GM12878 (cell line): ENCODE data around the gene CCDC18. TPM values are rescaled to one million over a fixed set of nuclear protein-coding genes. Genes with fewer than 3 reads are reported as not detected.
"Not testable (repeated sequence)": the region's sequence is repeated elsewhere in the genome, so short reads cannot be mapped to it uniquely, and the experiment has no call there.

Source experiments
- ATAC-seq: fragments of 200-7000 bp; cut with Tn5 transposase; 3 replicates; pipeline ENCODE4 v1.9.1; 2020; ENCODE audit warnings: mild to moderate bottlenecking, moderate library complexity
- BruUV-seq: library from RNA; stranded (reverse); fragments of 400-500 nt; replicated peaks from 2 replicates; lab custom pipeline; 2021; lab: Mats Ljungman, UMichigan
- CTCF ChIA-PET: fragments of 300-600 bp; sonication (Branson Sonifier 250); formaldehyde crosslinking; extraction: SDS; loops from one replicate; lab custom pipeline; 2021; ENCODE audit warnings: inconsistent platforms; lab: Yijun Ruan, JAX
- POLR2A ChIA-PET: fragments of 350-600 bp; formaldehyde crosslinking; extraction: SDS; loops from one replicate; lab custom pipeline; 2021; ENCODE audit warnings: inconsistent platforms; lab: Charles Lee
- RAD21 ChIA-PET: fragments of 300-600 bp; sonication (Branson Sonifier 250); formaldehyde crosslinking; loops from one replicate; lab custom pipeline; 2023; ENCODE audit warnings: antibody characterized with exemption; ENCODE audit not compliant: unreplicated experiment; lab: Charles Lee
- SMC1A ChIA-PET: fragments of 300-600 bp; sonication (Branson Sonifier 250); formaldehyde crosslinking; loops from one replicate; lab custom pipeline; 2023; ENCODE audit not compliant: unreplicated experiment, uncharacterized antibody; lab: Charles Lee
- DNase-seq: peaks from one replicate; pipeline ENCODE4 v3.0.0-alpha.2; 2011; ENCODE audit warnings: low read depth, low spot score
- FAIRE-seq: peaks from 3 replicates; lab custom pipeline; 2011; peaks lifted over from hg19 to GRCh38; lab: Jason Lieb, UNC
- H2AFZ ChIP-seq: 2 replicates; pipeline ENCODE4 v1.6.0; 2011; ENCODE audit warnings: low read depth, low read length, control low read depth; ENCODE audit not compliant: control insufficient read depth
- H3K27ac ChIP-seq: 2 replicates; pipeline ENCODE4 v1.5.1; 2011; ENCODE audit warnings: control low read depth; ENCODE audit not compliant: control insufficient read depth, insufficient read depth
- H3K27me3 ChIP-seq, 2 experiments: replicated peaks in 1 of 2; 2 replicates each; pipeline versions ENCODE4 v1.6.0 to v1.6.1; 2011; ENCODE audit warnings: low read length in 1 of 2; ENCODE audit not compliant: control insufficient read depth in 2 of 2, insufficient read depth in 2 of 2
- H3K36me3 ChIP-seq, 2 experiments: 2 replicates each; pipeline ENCODE4 v1.5.1; 2011; ENCODE audit warnings: low read length in 1 of 2; ENCODE audit not compliant: control insufficient read depth in 2 of 2, insufficient read depth in 2 of 2
- H3K4me1 ChIP-seq: 2 replicates; pipeline ENCODE4 v1.6.1; 2011; ENCODE audit warnings: mild to moderate bottlenecking, low read length, moderate library complexity, mixed read lengths; ENCODE audit not compliant: control insufficient read depth, insufficient read depth
- H3K4me2 ChIP-seq: 2 replicates; pipeline ENCODE4 v1.6.0; 2011; ENCODE audit warnings: control low read depth; ENCODE audit not compliant: control insufficient read depth, insufficient read depth
- H3K4me3 ChIP-seq: fragments of 200-600 bp; sonication (generic); 2 replicates; pipeline ENCODE4 v1.5.1; 2016
- H3K79me2 ChIP-seq: 2 replicates; pipeline ENCODE4 v1.6.0; 2011; ENCODE audit warnings: low read length; ENCODE audit not compliant: control insufficient read depth, insufficient read depth
- H3K9ac ChIP-seq: 2 replicates; pipeline ENCODE4 v1.8.0; 2011; ENCODE audit warnings: low read length, control low read depth, mixed read lengths; ENCODE audit not compliant: control insufficient read depth, insufficient read depth
- H3K9me3 ChIP-seq: replicated peaks from 3 replicates; pipeline ENCODE4 v1.5.1; 2011; ENCODE audit warnings: mild to moderate bottlenecking, low read length; ENCODE audit not compliant: control insufficient read depth, insufficient read depth
- H4K20me1 ChIP-seq: 2 replicates; pipeline ENCODE4 v1.6.0; 2011; ENCODE audit not compliant: control insufficient read depth, insufficient read depth
- ETV6 ChIP-seq, 2 experiments: fragments of 450-650 bp in 1 of 2; IDR thresholded peaks in 1 of 2; conservative IDR thresholded peaks in 1 of 2; 2 replicates each; pipeline ENCODE4 v1.6.1; 2014; ENCODE audit warnings: antibody characterized with exemption in 1 of 2, borderline replicate concordance in 1 of 2, low read depth in 1 of 2, mild to moderate bottlenecking in 1 of 2, moderate library complexity in 1 of 2
- GABPA ChIP-seq: IDR thresholded peaks from 2 replicates; pipeline ENCODE4 v1.6.1; 2014; ENCODE audit warnings: antibody characterized with exemption, low read depth, mild to moderate bottlenecking, inconsistent platforms
- JUNB ChIP-seq: IDR thresholded peaks from 2 replicates; pipeline ENCODE4 v1.6.1; 2016; ENCODE audit warnings: antibody characterized with exemption, mild to moderate bottlenecking
- POU2F2 ChIP-seq: IDR thresholded peaks from 3 replicates; pipeline ENCODE4 v1.6.1; 2011; ENCODE audit warnings: low read depth, mild to moderate bottlenecking, low read length, borderline replicate concordance
- TBL1XR1 ChIP-seq: IDR thresholded peaks from 2 replicates; pipeline ENCODE4 v1.6.1; 2012; ENCODE audit warnings: low read depth, low read length, improper control_type of control experiment
- WGBS: methylation state at CpG from one replicate; pipeline ENCODE4 v1.1.6; 2016; ENCODE audit warnings: low lambda C conversion rate; ENCODE audit not compliant: insufficient replicate concordance, insufficient coverage; ENCODE audit errors: missing lambda C conversion rate; 5-methylcytosine and 5-hydroxymethylcytosine counted together
- in situ Hi-C: fragments of 300-500 bp; cut with MboI; formaldehyde crosslinking; loops from 9 replicates; pipeline ENCODE4 v1.14.3; 2018; ENCODE audit warnings: mixed read lengths
- intact Hi-C: fragments of 100-400 bp; cut with micrococcal nuclease; formaldehyde crosslinking; loops from one replicate; pipeline ENCODE4 v1.14.2; 2022; ENCODE audit not compliant: unreplicated experiment
- polyA plus RNA-seq, 11 experiments: library from polyadenylated mRNA; depleted of rRNA in 4 of 11; unstranded in 6 of 11; stranded (reverse) in 5 of 11; fragments of >200 nt; fragmentation: Nextera tagmentation in 4 of 11; fragmentation: Illumina TruSeq in 1 of 11; extraction: Ambion mirVana in 4 of 11; extraction: Trizol in 1 of 11; gene quantifications; 1 replicate in 1 of 11; 2 replicates in 10 of 11; pipeline versions ENCODE4 v1.2.1 to v1.2.3, GENCODE V29; 2011 to 2016; ENCODE audit warnings: inconsistent platforms in 2 of 11, missing spikeins in 2 of 11, low read depth in 1 of 11
- total RNA-seq, 4 experiments: library from RNA; depleted of rRNA in 3 of 4; stranded (reverse); fragments of >200 nt in 3 of 4; fragmentation: Illumina TruSeq in 1 of 4; extraction: Trizol in 1 of 4; gene quantifications; 2 replicates each; pipeline versions ENCODE4 v1.2.1 to v1.2.3, GENCODE V29; 2013 to 2021
- TF ChIP-seq, protein P1 (sequence below): IDR thresholded peaks from 2 replicates; pipeline ENCODE4 v1.6.1; 2012; ENCODE audit warnings: low read depth, low read length, improper control_type of control experiment
- TF ChIP-seq, protein P2 (sequence below): fragments of 450-650 bp; IDR thresholded peaks from 2 replicates; pipeline ENCODE4 v1.6.1; 2016; ENCODE audit warnings: mild to moderate bottlenecking, moderate library complexity, borderline replicate concordance

The CCDC18 gene
- total and polyA plus RNA-seq, 10 of the 15 experiments (the other 5 are each of a cell fraction or from before 2014, with no cell fraction given), result 15.6 to 34.9 (median 19.5) TPM

DNA sequence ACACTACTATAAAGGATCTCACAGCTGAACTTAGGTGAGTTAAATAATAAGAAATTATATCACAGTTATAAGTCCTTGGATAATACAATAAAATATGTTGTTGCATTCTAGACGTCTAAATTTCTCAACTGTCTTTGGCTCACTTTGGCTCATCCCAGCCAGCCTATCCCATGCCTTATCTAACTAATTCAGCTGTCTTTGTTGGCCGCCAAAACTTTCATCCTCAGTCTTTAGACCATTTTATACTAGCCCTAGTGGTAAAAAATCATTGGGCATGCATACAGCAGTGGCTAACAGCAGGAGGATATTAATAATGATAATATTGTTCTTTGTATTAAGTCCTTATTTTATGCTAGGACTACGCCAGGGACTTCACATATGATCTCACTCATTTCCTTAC is 59.3 kb downstream of the CCDC18 start:
- H3K27me3 ChIP-seq, result no peaks in the 10 kb centered on the region
- H3K36me3 ChIP-seq, result peaks cover 4 to 20% of the 10 kb centered on the region in 2 experiments; a peak in 3 of 4 replicates
- no peak overlapping the region for H3K4me3 ChIP-seq
- ChIA-PET SMC1A (no interaction called here), RAD21 (no interaction called here), CTCF (no interaction called here), POLR2A (no interaction called here)
- H3K79me2 ChIP-seq, result no peaks in the 10 kb centered on the region
- no peak overlapping the region for H3K27ac ChIP-seq
- FAIRE-seq, result no peak
- WGBS, result 97% methylated on average over 3 of the region's 3 CpGs
- H2AFZ ChIP-seq, result no peak overlapping the region
- no TSS peak for BruUV-seq
- in situ Hi-C loops, result no loop called here
- DNase-seq, result no peak
- H3K9ac ChIP-seq, result no peak overlapping the region
- H3K9me3 ChIP-seq, result peaks cover 4% of the 10 kb centered on the region; the same call in 2 of the 3 replicates
- TF ChIP-seq, protein P1, sequence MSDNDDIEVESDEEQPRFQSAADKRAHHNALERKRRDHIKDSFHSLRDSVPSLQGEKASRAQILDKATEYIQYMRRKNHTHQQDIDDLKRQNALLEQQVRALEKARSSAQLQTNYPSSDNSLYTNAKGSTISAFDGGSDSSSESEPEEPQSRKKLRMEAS, result no peak
- TF ChIP-seq GABPA (no peak), ETV6 (conservative IDR thresholded peaks at IDR 0.05 in 1 of 2, IDR thresholded peaks at IDR 0.05 in 1 of 2; ENCODE audit: borderline replicate concordance in 1 of 2, low read depth in 1 of 2) (no peak), JUNB (no peak), TBL1XR1 (no peak), POU2F2 (no peak)
- TF ChIP-seq, protein P2, sequence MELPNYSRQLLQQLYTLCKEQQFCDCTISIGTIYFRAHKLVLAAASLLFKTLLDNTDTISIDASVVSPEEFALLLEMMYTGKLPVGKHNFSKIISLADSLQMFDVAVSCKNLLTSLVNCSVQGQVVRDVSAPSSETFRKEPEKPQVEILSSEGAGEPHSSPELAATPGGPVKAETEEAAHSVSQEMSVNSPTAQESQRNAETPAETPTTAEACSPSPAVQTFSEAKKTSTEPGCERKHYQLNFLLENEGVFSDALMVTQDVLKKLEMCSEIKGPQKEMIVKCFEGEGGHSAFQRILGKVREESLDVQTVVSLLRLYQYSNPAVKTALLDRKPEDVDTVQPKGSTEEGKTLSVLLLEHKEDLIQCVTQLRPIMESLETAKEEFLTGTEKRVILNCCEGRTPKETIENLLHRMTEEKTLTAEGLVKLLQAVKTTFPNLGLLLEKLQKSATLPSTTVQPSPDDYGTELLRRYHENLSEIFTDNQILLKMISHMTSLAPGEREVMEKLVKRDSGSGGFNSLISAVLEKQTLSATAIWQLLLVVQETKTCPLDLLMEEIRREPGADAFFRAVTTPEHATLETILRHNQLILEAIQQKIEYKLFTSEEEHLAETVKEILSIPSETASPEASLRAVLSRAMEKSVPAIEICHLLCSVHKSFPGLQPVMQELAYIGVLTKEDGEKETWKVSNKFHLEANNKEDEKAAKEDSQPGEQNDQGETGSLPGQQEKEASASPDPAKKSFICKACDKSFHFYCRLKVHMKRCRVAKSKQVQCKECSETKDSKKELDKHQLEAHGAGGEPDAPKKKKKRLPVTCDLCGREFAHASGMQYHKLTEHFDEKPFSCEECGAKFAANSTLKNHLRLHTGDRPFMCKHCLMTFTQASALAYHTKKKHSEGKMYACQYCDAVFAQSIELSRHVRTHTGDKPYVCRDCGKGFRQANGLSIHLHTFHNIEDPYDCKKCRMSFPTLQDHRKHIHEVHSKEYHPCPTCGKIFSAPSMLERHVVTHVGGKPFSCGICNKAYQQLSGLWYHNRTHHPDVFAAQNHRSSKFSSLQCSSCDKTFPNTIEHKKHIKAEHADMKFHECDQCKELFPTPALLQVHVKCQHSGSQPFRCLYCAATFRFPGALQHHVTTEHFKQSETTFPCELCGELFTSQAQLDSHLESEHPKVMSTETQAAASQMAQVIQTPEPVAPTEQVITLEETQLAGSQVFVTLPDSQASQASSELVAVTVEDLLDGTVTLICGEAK, result no peak
- intact Hi-C loops, result no loop called here
- H4K20me1 ChIP-seq, result no peaks in the 10 kb centered on the region
- no peaks in the 10 kb centered on the region for H3K4me1 ChIP-seq
- no peak overlapping the region for H3K4me2 ChIP-seq
- ATAC-seq, result no peak

DNA sequence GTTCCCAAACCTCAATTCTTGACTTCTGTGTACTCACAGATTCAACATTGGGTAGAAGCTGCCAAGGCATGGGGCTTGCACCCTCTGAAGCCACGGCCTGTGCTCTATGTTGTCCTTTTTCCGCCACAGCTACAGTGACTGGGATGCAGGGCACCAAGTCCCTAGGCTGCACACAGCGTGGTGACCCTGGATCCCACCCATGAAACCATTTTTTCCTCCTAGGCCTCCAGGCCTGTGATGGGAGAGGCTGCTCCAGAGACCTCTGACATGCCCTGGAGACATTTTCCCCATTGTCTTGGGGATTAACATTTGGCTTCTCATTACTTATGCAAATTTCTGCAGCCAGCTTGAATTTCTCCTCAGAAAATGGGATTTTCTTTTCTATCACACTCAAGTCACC is 62.7 kb downstream of the CCDC18 start:
- ATAC-seq, H3K79me2 ChIP-seq, H2AFZ ChIP-seq, H3K4me3 ChIP-seq, DNase-seq, POLR2A ChIA-PET, H3K4me1 ChIP-seq, H3K9me3 ChIP-seq, FAIRE-seq, in situ Hi-C loops, H3K27ac ChIP-seq, H4K20me1 ChIP-seq, intact Hi-C loops, CTCF ChIA-PET, BruUV-seq, SMC1A ChIA-PET, H3K27me3 ChIP-seq, H3K9ac ChIP-seq, H3K4me2 ChIP-seq, RAD21 ChIA-PET: not testable (repeated sequence)
- WGBS, result 97% methylated on average over 3 of the region's 3 CpGs
- peaks cover 4 to 15% of the 10 kb centered on the region in 2 experiments; a peak in 3 of 4 replicates for H3K36me3 ChIP-seq
